Stimulated activated CD4-positive, alpha-beta T cell treated with anti-CD3 and anti-CD28 coated beads, Interleukin-15, amount 100 ng/mL, for 1 hour (primary cell): ENCODE measurements around the gene ACAP3.

Experiments
- DNase-seq, 2 donors: peaks; one replicate each; pipeline ENCODE4 v3.0.0-alpha.2; 2020; ENCODE audit warnings: low read depth in 1 of 2, low spot score in 1 of 2

Gene ACAP3

GRCh38 chr1:1314678-1315335 is 7.1 kb upstream of the ACAP3 start:
- DNase-seq: no peak

GRCh38 chr1:1314237-1314586 is 6.5 kb upstream of the ACAP3 start:
- no peak for DNase-seq

GRCh38 chr1:1313500-1314236 is 5.9 kb upstream of the ACAP3 start:
- no peak for DNase-seq

- no peak for DNase-seq
Measured at GRCh38 chr1:1312450-1313314, 5.0 kb upstream of the ACAP3 start.

GRCh38 chr1:1311107-1312104 is 3.7 kb upstream of the ACAP3 start:
- no peak for DNase-seq

GRCh38 chr1:1310476-1311053 is 2.8 kb upstream of the ACAP3 start:
- no peak for DNase-seq

- no peak for DNase-seq
Measured at GRCh38 chr1:1310109-1310385, 2.3 kb upstream of the ACAP3 start.

- DNase-seq: no peak
Measured at GRCh38 chr1:1309251-1310108, 1.8 kb upstream of the ACAP3 start.

- DNase-seq: no peak
Measured at GRCh38 chr1:1308756-1309250, 1.1 kb upstream of the ACAP3 start.

- DNase-seq: no peak
Measured at GRCh38 chr1:1307261-1307922, 338 bp downstream of the ACAP3 start.

- DNase-seq: no peak
Measured at GRCh38 chr1:1306661-1307260, 969 bp downstream of the ACAP3 start.

GRCh38 chr1:1306070-1306660 is 1.6 kb downstream of the ACAP3 start:
- no peak for DNase-seq

GRCh38 chr1:1305300-1306069 is 2.2 kb downstream of the ACAP3 start:
- DNase-seq: peak; percentile 51 to 55

GRCh38 chr1:1304331-1305299 is 3.1 kb downstream of the ACAP3 start:
- no peak for DNase-seq

- DNase-seq: no peak
Measured at GRCh38 chr1:1303736-1304135, 4.0 kb downstream of the ACAP3 start.

GRCh38 chr1:1302951-1303509 is 4.7 kb downstream of the ACAP3 start:
- DNase-seq: no peak
